Measurements from ENCODE around the gene EHF.

EHF gene

GRCh38 chr11:34623463-34623862, 2.6 kb downstream of the EHF start:
- Histone ChIP-seq H2AFZ (no peak overlapping the region), H3K4me3 (ENCODE audit: low read depth, low read length) (no peak overlapping the region), H3K9me3 (ENCODE audit: control insufficient read depth, low read length) (no peaks in the 10 kb centered on the region), H3K9ac (no peak overlapping the region), H3K4me2 (ENCODE audit: low read length) (no peak overlapping the region), H3K27me3 (ENCODE audit: control insufficient read depth, insufficient read depth, low read length) (no peaks in the 10 kb centered on the region), H3K36me3 (ENCODE audit: control insufficient read depth, insufficient read depth, low read length) (no peaks in the 10 kb centered on the region), H3K4me1 (peaks cover 6% of the 10 kb centered on the region), H3K27ac (no peak overlapping the region), H3K79me2 (no peaks in the 10 kb centered on the region)
- TF ChIP-seq CTCF (IDR thresholded peaks at IDR 0.05) = no peak

- Histone ChIP-seq H3K9me3 (ENCODE audit: control insufficient read depth, low read length) (no peaks in the 10 kb centered on the region), H2AFZ (no peak overlapping the region), H3K79me2 (no peaks in the 10 kb centered on the region), H3K4me3 (ENCODE audit: low read depth, low read length) (no peak overlapping the region), H3K9ac (no peak overlapping the region), H3K4me1 (peaks cover 6% of the 10 kb centered on the region), H3K4me2 (ENCODE audit: low read length) (no peak overlapping the region), H3K36me3 (ENCODE audit: control insufficient read depth, insufficient read depth, low read length) (no peaks in the 10 kb centered on the region), H3K27ac (no peak overlapping the region), H3K27me3 (ENCODE audit: control insufficient read depth, insufficient read depth, low read length) (no peaks in the 10 kb centered on the region)
- TF ChIP-seq CTCF (IDR thresholded peaks at IDR 0.05) = no peak
Observed at GRCh38 chr11:34624069-34624468, 3.2 kb downstream of the EHF start.

- Histone ChIP-seq H3K4me3 (ENCODE audit: low read depth, low read length) (no peak overlapping the region), H3K27ac (no peak overlapping the region)
- no peak for TF ChIP-seq CTCF (IDR thresholded peaks at IDR 0.05)
Observed at GRCh38 chr11:34625576-34625975, 4.7 kb downstream of the EHF start.

GRCh38 chr11:34626393-34626792, 5.5 kb downstream of the EHF start:
- peaks cover 4% of the 10 kb centered on the region for H3K4me1 ChIP-seq
- no peaks in the 10 kb centered on the region for H3K36me3 ChIP-seq (ENCODE audit: control insufficient read depth, insufficient read depth, low read length)
- no peaks in the 10 kb centered on the region for H3K27me3 ChIP-seq (ENCODE audit: control insufficient read depth, insufficient read depth, low read length)
- no peak overlapping the region for H2AFZ ChIP-seq
- H3K9me3 ChIP-seq (ENCODE audit: control insufficient read depth, low read length) = no peaks in the 10 kb centered on the region
- H3K27ac ChIP-seq = no peak overlapping the region
- no peak for TF ChIP-seq CTCF (IDR thresholded peaks at IDR 0.05)
- H3K79me2 ChIP-seq = no peaks in the 10 kb centered on the region
- H3K4me2 ChIP-seq (ENCODE audit: low read length) = no peak overlapping the region
- H3K9ac ChIP-seq = no peak overlapping the region
- H3K4me3 ChIP-seq (ENCODE audit: low read depth, low read length) = no peak overlapping the region

More at GRCh38 chr11:34625576-34625975, 4.7 kb downstream of the EHF start:
- Histone ChIP-seq H3K4me1 (peaks cover 3% of the 10 kb centered on the region), H3K9me3 (ENCODE audit: control insufficient read depth, low read length) (no peaks in the 10 kb centered on the region), H3K4me2 (ENCODE audit: low read length) (no peak overlapping the region), H3K79me2 (no peaks in the 10 kb centered on the region), H3K9ac (no peak overlapping the region), H2AFZ (no peak overlapping the region), H3K36me3 (ENCODE audit: control insufficient read depth, insufficient read depth, low read length) (no peaks in the 10 kb centered on the region), H3K27me3 (ENCODE audit: control insufficient read depth, insufficient read depth, low read length) (no peaks in the 10 kb centered on the region)

GRCh38 chr11:34627197-34627596, 6.3 kb downstream of the EHF start:
- H2AFZ ChIP-seq = no peak overlapping the region
- H3K27ac ChIP-seq = no peak overlapping the region
- no peak overlapping the region for H3K4me2 ChIP-seq (ENCODE audit: low read length)

More at GRCh38 chr11:34627197-34627596, 6.3 kb downstream of the EHF start:
- TF ChIP-seq CTCF (IDR thresholded peaks at IDR 0.05) = no peak
- Histone ChIP-seq H3K4me1 (peaks cover 10% of the 10 kb centered on the region), H3K27me3 (ENCODE audit: control insufficient read depth, insufficient read depth, low read length) (no peaks in the 10 kb centered on the region), H3K36me3 (ENCODE audit: control insufficient read depth, insufficient read depth, low read length) (no peaks in the 10 kb centered on the region), H3K9me3 (ENCODE audit: control insufficient read depth, low read length) (no peaks in the 10 kb centered on the region), H3K79me2 (no peaks in the 10 kb centered on the region), H3K4me3 (ENCODE audit: low read depth, low read length) (no peak overlapping the region), H3K9ac (no peak overlapping the region)
